GM06990 (cell line): ENCODE measurements around the gene ITPRIP.

Experiments used
- DNase-seq: peaks from one replicate; pipeline ENCODE4 v3.0.0-alpha.2; 2011; ENCODE audit not compliant: insufficient read length; ENCODE audit errors: extremely low read depth
- H3K27me3 ChIP-seq: replicated peaks from 2 replicates; pipeline ENCODE4 v1.6.0; 2011; ENCODE audit warnings: low read length; ENCODE audit not compliant: control insufficient read depth, insufficient read depth
- H3K36me3 ChIP-seq: 2 replicates; pipeline ENCODE4 v1.5.1; 2011; ENCODE audit warnings: low read length; ENCODE audit not compliant: control insufficient read depth, insufficient read depth
- H3K4me3 ChIP-seq: replicated peaks from 2 replicates; pipeline ENCODE4 v1.5.1; 2011; ENCODE audit warnings: low read depth, mild to moderate bottlenecking, control low read depth, low read length
- TF ChIP-seq, protein P1 (sequence below): IDR thresholded peaks from 2 replicates; pipeline ENCODE4 v1.5.1; 2011; ENCODE audit warnings: low read length, control low read depth, mild to moderate bottlenecking, inconsistent platforms; ENCODE audit not compliant: insufficient read depth, poor library complexity, severe bottlenecking

Gene ITPRIP

DNA sequence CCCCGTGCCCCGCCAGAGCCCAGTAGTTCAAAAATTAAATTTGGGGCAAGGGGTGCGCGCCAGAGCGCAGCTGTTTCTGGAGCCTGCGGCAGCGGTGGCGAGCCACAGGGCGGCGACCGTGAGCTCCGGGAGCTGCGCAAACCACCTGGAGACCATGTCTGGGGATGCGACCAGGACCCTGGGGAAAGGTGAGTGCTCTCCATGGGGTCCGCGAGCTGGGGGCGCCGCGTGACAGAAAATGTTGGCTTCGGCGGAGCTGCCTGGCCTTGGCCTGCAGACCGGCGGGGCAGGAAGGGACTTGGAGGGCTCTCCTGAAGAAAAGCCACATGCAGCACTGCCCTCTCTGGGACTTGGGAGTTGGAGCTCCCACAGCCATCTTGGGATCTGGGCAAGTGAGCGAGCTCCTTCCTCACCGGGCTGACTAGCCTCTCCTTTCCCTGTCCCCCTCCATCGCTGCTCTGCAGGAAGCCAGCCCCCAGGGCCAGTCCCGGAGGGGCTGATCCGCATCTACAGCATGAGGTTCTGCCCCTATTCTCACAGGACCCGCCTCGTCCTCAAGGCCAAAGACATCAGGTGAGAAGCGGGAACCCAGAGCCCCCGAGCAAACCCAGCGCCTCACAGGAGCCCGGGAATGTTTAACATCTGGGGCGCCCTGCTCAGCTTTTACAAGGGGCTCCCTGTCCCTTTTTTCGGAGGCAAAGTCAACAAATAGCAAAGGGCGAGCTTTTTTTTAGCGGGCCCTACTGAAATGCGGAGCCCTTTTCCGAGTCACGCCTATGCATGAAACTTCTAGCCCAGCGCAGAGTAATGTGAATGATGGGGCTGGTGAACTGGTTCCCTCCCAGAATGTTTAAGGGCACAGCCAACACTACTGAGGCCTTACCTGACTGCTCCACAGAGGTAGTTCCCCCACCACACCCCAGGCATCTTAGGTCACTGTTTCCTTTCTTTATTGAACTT, 63.2 kb downstream of the ITPRIP start:
- Histone ChIP-seq H3K27me3 (no peaks in the 10 kb centered on the region), H3K4me3 (no peak overlapping the region), H3K36me3 (no peaks in the 10 kb centered on the region)
- TF ChIP-seq, protein P1, sequence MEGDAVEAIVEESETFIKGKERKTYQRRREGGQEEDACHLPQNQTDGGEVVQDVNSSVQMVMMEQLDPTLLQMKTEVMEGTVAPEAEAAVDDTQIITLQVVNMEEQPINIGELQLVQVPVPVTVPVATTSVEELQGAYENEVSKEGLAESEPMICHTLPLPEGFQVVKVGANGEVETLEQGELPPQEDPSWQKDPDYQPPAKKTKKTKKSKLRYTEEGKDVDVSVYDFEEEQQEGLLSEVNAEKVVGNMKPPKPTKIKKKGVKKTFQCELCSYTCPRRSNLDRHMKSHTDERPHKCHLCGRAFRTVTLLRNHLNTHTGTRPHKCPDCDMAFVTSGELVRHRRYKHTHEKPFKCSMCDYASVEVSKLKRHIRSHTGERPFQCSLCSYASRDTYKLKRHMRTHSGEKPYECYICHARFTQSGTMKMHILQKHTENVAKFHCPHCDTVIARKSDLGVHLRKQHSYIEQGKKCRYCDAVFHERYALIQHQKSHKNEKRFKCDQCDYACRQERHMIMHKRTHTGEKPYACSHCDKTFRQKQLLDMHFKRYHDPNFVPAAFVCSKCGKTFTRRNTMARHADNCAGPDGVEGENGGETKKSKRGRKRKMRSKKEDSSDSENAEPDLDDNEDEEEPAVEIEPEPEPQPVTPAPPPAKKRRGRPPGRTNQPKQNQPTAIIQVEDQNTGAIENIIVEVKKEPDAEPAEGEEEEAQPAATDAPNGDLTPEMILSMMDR, result peak; percentile 99
- peak; percentile 59 for DNase-seq

DNA sequence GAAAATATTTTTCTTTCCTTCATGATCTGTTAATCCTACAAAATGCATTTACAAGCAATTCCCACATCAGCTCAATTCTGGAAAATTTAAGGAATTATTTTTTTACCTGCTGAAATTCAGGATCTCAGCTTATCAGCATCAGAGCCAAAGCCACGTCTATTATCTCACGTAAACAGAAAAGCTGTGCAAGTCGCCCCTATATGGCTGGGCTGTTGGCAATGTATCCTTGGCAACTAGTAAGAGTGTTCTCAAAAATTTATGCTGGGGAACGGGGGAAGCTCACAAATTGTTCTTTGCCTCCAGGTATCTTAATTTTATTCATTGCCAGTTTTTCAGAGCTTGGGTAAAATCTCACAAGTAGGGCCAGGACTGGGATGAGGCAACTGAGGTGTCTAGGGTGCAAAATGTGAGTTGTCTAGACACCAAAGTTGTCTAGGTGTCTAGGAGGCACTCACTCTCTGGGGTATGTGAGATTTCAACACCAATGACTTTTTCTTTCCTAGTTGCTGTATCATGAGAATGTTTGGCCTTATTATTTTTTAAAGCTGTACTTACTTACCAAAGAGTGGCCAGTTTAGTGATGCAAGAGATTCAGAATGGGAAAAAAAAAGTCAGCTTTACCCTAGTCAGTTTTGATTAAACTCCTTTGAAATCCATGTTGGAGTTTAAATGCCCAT, 64.2 kb downstream of the ITPRIP start:
- TF ChIP-seq, protein P1, result no peak
- Histone ChIP-seq H3K4me3 (no peak overlapping the region), H3K27me3 (no peaks in the 10 kb centered on the region), H3K36me3 (no peaks in the 10 kb centered on the region)
- DNase-seq, result no peak

DNA sequence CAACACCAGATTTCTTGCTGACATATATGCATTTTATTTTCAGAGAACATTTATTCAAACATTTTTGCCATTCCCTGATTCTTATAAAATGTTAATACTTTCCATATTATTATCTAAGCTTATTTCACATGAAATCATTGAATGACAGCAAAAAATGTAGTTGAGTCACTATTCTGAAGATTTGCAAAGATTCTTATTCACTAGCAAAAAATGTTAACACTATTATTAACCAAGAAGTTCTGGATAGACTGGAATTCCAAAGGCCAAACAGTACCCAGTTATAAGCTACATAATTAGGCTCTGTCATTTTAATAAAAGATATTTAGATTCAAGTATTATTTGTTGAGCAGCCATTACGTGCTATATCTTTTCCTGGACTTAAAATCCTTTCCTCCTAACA, 65.0 kb downstream of the ITPRIP start:
- Histone ChIP-seq H3K27me3 (no peaks in the 10 kb centered on the region), H3K36me3 (no peaks in the 10 kb centered on the region), H3K4me3 (no peak overlapping the region)
- DNase-seq, result no peak
- TF ChIP-seq, protein P1, result no peak

DNA sequence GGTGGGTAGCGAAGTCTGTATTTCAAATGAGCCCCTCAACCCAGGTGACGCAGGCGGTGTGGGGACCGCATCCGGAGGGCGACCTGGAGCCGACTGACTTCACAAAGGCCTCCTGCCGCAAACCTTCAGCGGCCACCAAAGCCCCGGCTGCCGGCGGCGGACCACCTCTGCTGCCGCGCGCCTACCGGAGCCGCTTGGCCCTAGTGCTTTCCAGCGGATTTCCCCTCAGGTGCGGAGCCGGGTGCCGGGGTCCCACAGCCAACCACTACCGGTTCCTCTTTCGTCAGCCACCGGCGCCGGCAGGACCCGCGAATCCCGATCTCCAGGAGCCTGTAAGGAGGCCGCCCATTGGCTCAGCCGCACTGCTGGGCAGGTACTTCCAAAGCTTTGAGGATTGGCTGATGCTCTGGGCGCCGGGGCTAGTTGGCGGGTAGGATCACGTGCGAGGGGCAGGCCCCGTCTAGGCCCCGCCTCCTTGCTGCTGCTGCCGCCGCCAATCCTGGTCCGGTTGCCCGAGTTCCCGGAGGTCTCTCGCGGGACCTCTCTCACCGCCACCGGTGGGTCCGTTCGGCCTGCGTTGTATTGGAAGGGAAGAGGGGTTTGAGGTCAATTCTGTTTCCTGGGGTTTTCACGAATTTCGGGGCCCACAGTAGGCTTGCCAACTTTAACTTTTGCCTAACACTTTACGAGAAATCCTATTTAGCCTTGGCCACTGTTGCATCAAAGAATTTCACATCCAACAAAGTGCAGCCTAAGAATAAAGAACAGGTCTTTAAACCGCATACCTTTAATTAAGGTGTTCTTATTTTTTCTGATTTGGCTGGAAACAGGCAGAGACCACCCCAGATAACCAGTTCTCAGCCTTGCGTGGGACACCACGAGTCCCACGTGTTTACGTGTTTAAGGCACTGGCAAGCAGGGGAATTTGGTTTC, 69.3 kb downstream of the ITPRIP start, which contains the start of gene GSTO2:
Gene GSTO2, plus strand, starts transcription at position 472 of the 933 bp plus-strand sequence. CDS start 5,732 bp downstream, outside the sequence.
- H3K4me3 ChIP-seq, result peak within 1 kb of the TSS; percentile 87
- no peaks in the 10 kb centered on the region for H3K27me3 ChIP-seq
- peak; percentile 97 for DNase-seq
- H3K36me3 ChIP-seq, result peaks cover 2% of the 10 kb centered on the region
- TF ChIP-seq, protein P1, result no peak

DNA sequence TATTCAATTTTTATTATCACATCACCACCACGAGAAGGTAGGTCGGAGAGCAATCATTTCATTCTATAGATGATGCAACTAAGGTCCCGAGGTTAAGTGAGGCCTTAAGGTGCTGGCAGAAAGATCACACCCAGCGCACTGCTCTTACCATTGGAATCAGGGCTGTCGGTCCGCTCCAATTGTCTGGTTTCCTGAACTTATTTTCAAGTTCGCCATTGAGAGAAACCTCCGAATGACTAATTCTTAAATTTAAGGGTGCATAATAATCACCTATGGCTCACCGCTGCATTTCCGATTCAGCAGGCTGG, 69.9 kb downstream of the ITPRIP start:
- H3K4me3 ChIP-seq, result peak overlapping the region; percentile 87
- DNase-seq, result no peak
- no peaks in the 10 kb centered on the region for H3K27me3 ChIP-seq
- TF ChIP-seq, protein P1, result no peak
- peaks cover 2% of the 10 kb centered on the region for H3K36me3 ChIP-seq
